Measurements from ENCODE around the gene PYROXD2.

The PYROXD2 gene

DNA sequence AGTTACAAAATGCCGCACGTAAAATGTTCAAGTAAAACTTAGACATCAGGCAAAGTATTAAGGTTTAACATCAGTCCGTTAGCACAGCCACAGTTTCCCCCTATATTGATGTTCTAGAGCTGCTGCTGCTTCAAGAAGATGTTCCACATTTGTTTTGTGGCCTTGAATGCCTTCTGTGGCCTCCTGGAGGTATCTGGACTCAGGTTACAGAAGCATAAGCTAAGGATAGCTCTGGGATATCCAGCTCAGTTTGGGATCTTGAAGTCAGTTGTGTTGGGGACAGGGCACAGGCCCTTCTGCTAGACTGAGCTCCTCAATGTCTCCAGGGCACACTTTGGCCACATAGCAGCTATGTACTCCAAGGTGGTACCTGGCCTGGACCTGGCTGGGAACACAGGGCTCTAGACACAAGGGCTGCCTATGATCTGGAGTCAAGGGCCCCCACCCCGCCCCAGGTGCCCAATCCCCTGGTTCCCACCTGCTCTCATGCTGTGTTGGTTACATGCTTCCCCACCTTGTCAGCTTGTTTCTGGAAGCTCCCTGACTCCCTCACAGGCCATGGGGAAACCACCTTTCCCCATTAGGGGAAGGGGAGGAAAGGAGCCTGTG is 4.7 kb downstream of the PYROXD2 start:
- TF ChIP-seq EP300 (IDR thresholded peaks at IDR 0.05; ENCODE audit: borderline replicate concordance) (no peak), TEAD4 (IDR thresholded peaks at IDR 0.05) (no peak), CEBPB (IDR thresholded peaks at IDR 0.05) (no peak), USF1 (IDR thresholded peaks at IDR 0.05) (no peak), EGR1 (IDR thresholded peaks at IDR 0.05) (no peak), FOXM1 (IDR thresholded peaks at IDR 0.05; ENCODE audit: borderline replicate concordance, low read depth) (no peak), NFIC (IDR thresholded peaks at IDR 0.05) (no peak), MAX (IDR thresholded peaks at IDR 0.05) (no peak), CREB1 (IDR thresholded peaks at IDR 0.05; ENCODE audit: low read depth) (no peak), YY1 (IDR thresholded peaks at IDR 0.05; ENCODE audit: low read depth) (no peak), RAD21 (IDR thresholded peaks at IDR 0.05; ENCODE audit: low read depth) (no peak), ZBTB7A (IDR thresholded peaks at IDR 0.05; ENCODE audit: low read depth) (no peak), TCF12 (IDR thresholded peaks at IDR 0.05; ENCODE audit: low read depth) (no peak), TAF1 (IDR thresholded peaks at IDR 0.05; ENCODE audit: low read depth) (no peak)
- TF ChIP-seq, protein P1, sequence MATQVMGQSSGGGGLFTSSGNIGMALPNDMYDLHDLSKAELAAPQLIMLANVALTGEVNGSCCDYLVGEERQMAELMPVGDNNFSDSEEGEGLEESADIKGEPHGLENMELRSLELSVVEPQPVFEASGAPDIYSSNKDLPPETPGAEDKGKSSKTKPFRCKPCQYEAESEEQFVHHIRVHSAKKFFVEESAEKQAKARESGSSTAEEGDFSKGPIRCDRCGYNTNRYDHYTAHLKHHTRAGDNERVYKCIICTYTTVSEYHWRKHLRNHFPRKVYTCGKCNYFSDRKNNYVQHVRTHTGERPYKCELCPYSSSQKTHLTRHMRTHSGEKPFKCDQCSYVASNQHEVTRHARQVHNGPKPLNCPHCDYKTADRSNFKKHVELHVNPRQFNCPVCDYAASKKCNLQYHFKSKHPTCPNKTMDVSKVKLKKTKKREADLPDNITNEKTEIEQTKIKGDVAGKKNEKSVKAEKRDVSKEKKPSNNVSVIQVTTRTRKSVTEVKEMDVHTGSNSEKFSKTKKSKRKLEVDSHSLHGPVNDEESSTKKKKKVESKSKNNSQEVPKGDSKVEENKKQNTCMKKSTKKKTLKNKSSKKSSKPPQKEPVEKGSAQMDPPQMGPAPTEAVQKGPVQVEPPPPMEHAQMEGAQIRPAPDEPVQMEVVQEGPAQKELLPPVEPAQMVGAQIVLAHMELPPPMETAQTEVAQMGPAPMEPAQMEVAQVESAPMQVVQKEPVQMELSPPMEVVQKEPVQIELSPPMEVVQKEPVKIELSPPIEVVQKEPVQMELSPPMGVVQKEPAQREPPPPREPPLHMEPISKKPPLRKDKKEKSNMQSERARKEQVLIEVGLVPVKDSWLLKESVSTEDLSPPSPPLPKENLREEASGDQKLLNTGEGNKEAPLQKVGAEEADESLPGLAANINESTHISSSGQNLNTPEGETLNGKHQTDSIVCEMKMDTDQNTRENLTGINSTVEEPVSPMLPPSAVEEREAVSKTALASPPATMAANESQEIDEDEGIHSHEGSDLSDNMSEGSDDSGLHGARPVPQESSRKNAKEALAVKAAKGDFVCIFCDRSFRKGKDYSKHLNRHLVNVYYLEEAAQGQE (IDR thresholded peaks at IDR 0.05; ENCODE audit: low read depth) = no peak

- no peak for TF ChIP-seq YY1 (IDR thresholded peaks at IDR 0.05; ENCODE audit: low read depth)
- no peak for TF ChIP-seq NFIC (IDR thresholded peaks at IDR 0.05)
- TF ChIP-seq TCF12 (IDR thresholded peaks at IDR 0.05; ENCODE audit: low read depth) = no peak
- TF ChIP-seq ZBTB7A (IDR thresholded peaks at IDR 0.05; ENCODE audit: low read depth) = no peak
- TF ChIP-seq RAD21 (IDR thresholded peaks at IDR 0.05; ENCODE audit: low read depth) = no peak
- TF ChIP-seq MAX (IDR thresholded peaks at IDR 0.05) = no peak
Measured at GRCh38 chr10:98408799-98409198, 6.2 kb downstream of the PYROXD2 start.

DNA sequence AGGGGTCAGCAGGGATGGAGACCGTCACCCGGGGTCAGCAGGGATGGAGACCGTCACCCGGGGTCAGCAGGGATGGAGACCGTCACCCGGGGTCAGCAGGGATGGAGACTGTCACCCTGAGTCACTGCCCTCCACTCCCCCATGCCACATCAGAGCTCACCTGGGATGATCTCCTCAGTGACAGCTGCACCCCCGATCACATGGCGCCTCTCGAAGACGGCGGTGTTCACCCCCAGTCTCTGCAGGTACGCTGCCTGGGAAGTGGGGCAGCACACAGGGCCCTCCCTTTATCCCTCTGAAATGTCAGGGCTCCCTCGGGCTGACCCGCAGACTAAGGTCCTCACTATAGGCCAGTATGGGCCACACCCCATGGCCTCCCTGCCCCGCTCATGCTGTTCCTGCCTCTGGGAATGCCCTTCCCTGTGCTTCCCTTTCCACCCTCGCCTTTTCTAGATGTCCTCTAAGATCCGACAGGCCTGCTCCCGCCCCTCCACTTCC is 7.2 kb downstream of the PYROXD2 start:
- TF ChIP-seq ZBTB7A (IDR thresholded peaks at IDR 0.05; ENCODE audit: low read depth) (no peak), NFIC (IDR thresholded peaks at IDR 0.05) (no peak), MAX (IDR thresholded peaks at IDR 0.05) (no peak), TEAD4 (IDR thresholded peaks at IDR 0.05) (no peak), YY1 (IDR thresholded peaks at IDR 0.05; ENCODE audit: low read depth) (no peak), TCF12 (IDR thresholded peaks at IDR 0.05; ENCODE audit: low read depth) (no peak), CEBPB (IDR thresholded peaks at IDR 0.05) (no peak), EP300 (IDR thresholded peaks at IDR 0.05; ENCODE audit: borderline replicate concordance) (no peak), FOXM1 (IDR thresholded peaks at IDR 0.05; ENCODE audit: borderline replicate concordance, low read depth) (no peak), RAD21 (IDR thresholded peaks at IDR 0.05; ENCODE audit: low read depth) (no peak), CREB1 (IDR thresholded peaks at IDR 0.05; ENCODE audit: low read depth) (no peak), TAF1 (IDR thresholded peaks at IDR 0.05; ENCODE audit: low read depth) (no peak), EGR1 (IDR thresholded peaks at IDR 0.05) (no peak), USF1 (IDR thresholded peaks at IDR 0.05) (no peak)
- TF ChIP-seq, protein P1 (IDR thresholded peaks at IDR 0.05; ENCODE audit: low read depth) = no peak

DNA sequence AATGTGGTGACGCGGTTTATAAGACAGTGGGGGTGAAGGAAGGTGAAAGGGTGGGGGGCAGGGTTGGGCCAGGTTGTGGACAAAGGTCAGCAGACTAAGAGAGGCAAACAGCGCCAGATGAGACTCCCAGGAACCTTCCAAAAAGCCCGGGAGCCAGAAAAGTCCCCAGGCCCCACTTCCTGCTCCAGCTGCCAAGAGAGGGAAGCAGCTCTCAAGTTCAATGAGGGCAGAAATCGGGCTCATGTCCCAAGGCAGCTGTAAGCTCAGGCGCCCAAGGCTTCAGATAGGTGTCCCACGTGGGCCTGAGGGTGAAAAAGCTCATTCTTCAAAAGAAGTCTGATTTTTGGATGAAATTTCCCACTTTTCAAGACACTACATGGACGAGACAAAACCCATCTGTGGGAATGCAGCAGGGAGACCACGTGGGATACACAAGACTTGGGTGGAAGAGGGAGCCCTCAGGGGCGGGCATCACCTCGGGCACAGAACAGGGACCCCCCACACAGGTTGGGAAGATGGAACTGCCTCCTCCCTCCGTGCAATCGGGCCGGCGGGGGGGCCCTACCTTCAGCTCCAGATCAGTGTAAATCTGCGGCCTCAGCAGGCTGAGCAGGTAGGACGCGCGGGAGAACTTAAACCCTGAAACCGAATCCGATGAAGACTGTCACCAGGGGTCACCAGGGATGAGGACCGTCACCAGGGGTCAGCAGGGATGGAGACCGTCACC is 7.8 kb downstream of the PYROXD2 start:
- TF ChIP-seq USF1 (IDR thresholded peaks at IDR 0.05) (no peak), TEAD4 (IDR thresholded peaks at IDR 0.05) (no peak), TCF12 (IDR thresholded peaks at IDR 0.05; ENCODE audit: low read depth) (no peak), EP300 (IDR thresholded peaks at IDR 0.05; ENCODE audit: borderline replicate concordance) (no peak), FOXM1 (IDR thresholded peaks at IDR 0.05; ENCODE audit: borderline replicate concordance, low read depth) (no peak), ZBTB7A (IDR thresholded peaks at IDR 0.05; ENCODE audit: low read depth) (no peak), TAF1 (IDR thresholded peaks at IDR 0.05; ENCODE audit: low read depth) (no peak)

DNA sequence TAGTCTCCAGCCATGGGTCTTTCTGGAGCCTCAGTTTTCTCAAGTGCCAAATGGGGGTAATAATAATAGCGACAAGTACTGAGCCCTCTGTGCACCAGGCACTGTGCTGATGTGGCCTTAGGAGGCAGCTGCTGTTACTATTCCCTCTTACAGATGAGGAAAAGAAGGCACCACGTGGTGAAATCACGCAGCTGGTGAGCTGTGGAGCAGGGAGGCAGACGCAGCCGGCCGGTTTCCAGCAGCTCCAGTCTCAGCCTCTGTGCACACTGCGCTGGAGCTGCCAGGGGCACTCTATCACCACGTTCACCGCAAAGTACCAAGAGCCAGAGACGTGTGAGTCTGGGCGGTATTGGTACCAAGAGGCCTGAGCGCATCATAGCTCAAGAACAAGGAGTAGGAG is 9.6 kb downstream of the PYROXD2 start:
- no peak for TF ChIP-seq MAX (IDR thresholded peaks at IDR 0.05)
- no peak for TF ChIP-seq TAF1 (IDR thresholded peaks at IDR 0.05; ENCODE audit: low read depth)
- no peak for TF ChIP-seq ZBTB7A (IDR thresholded peaks at IDR 0.05; ENCODE audit: low read depth)
- no peak for TF ChIP-seq RAD21 (IDR thresholded peaks at IDR 0.05; ENCODE audit: low read depth)
- TF ChIP-seq EP300 (IDR thresholded peaks at IDR 0.05; ENCODE audit: borderline replicate concordance) = no peak
- no peak for TF ChIP-seq CEBPB (IDR thresholded peaks at IDR 0.05)
- TF ChIP-seq TCF12 (IDR thresholded peaks at IDR 0.05; ENCODE audit: low read depth) = no peak
- TF ChIP-seq TEAD4 (IDR thresholded peaks at IDR 0.05) = no peak
- no peak for TF ChIP-seq YY1 (IDR thresholded peaks at IDR 0.05; ENCODE audit: low read depth)
- no peak for TF ChIP-seq FOXM1 (IDR thresholded peaks at IDR 0.05; ENCODE audit: borderline replicate concordance, low read depth)
- no peak for TF ChIP-seq EGR1 (IDR thresholded peaks at IDR 0.05)
- TF ChIP-seq CREB1 (IDR thresholded peaks at IDR 0.05; ENCODE audit: low read depth) = no peak
- no peak for TF ChIP-seq USF1 (IDR thresholded peaks at IDR 0.05)
- no peak for TF ChIP-seq NFIC (IDR thresholded peaks at IDR 0.05)
- TF ChIP-seq, protein P1 (IDR thresholded peaks at IDR 0.05; ENCODE audit: low read depth) = no peak
